Peyer's patch (tissue), 4 donors: ENCODE data around the gene WNT3A.

ENCODE experiments used
- POLR2A ChIP-seq, 2 donors: fragments of 450-650 bp; IDR thresholded peaks; one replicate each; pipeline ENCODE4 v1.5.1; 2017; ENCODE audit warnings: antibody characterized with exemption in 2 of 2, mild to moderate bottlenecking in 2 of 2, moderate library complexity in 2 of 2
- TF ChIP-seq, protein P1 (sequence below), 6 experiments: fragments of 450-650 bp in 4 of 6; fragments of 200-600 bp in 2 of 6; sonication (generic) in 1 of 6; IDR thresholded peaks; one replicate each; pipeline ENCODE4 v1.5.1; 2017 to 2019; ENCODE audit warnings: antibody characterized with exemption in 6 of 6, mild to moderate bottlenecking in 3 of 6, moderate library complexity in 1 of 6

DNA sequence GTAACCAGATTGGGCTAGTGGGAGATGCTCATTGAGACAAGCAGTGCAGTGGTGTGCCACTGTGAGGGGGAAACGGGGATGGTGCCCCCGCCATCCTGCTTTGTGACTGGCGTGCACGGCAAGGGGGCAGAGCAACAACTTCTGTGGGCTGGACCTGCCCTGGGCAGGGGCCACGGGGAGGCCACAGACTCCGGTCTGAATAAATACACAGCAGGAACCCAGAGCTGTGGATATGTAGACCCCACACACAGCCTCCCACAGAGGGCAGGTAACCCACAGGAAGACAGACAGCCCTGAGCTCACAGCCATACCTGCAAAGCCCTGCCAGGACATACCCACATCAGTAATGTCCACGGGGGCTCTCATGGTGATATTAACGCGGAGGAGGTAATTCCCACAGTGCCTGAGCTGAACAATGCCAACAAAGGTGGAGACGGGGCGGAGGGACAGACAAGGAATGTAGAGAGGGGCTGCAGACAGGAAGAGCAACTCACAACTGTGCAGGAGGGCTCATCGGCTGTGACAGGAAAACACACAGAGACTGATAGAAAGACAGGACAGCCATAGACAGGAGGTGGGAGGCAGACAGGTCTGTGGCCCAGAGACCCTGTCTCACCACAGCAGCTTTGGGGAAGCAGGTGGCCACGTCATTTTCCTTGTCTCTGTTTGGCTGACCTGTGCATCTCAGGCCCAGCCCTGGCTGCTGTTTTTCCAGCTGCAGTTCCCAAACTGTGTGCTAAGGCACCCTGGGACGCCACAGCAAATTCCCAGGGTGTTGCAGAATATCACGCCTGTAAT is 4.9 kb upstream of the WNT3A start:
- no peak for TF ChIP-seq POLR2A (IDR thresholded peaks at IDR 0.05)
- TF ChIP-seq, protein P1, sequence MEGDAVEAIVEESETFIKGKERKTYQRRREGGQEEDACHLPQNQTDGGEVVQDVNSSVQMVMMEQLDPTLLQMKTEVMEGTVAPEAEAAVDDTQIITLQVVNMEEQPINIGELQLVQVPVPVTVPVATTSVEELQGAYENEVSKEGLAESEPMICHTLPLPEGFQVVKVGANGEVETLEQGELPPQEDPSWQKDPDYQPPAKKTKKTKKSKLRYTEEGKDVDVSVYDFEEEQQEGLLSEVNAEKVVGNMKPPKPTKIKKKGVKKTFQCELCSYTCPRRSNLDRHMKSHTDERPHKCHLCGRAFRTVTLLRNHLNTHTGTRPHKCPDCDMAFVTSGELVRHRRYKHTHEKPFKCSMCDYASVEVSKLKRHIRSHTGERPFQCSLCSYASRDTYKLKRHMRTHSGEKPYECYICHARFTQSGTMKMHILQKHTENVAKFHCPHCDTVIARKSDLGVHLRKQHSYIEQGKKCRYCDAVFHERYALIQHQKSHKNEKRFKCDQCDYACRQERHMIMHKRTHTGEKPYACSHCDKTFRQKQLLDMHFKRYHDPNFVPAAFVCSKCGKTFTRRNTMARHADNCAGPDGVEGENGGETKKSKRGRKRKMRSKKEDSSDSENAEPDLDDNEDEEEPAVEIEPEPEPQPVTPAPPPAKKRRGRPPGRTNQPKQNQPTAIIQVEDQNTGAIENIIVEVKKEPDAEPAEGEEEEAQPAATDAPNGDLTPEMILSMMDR (IDR thresholded peaks at IDR 0.05) = no peak
